Adrenal gland (tissue), 12 donors: ENCODE results near the gene NR2F6. TPM values are rescaled to one million over a fixed set of nuclear protein-coding genes. Genes with fewer than 3 reads are reported as not detected.

Experiments used
- DNase-seq, 7 donors: peaks; one replicate each; pipeline ENCODE4 v3.0.0-alpha.2; 2019 to 2020
- H3K27ac ChIP-seq, 5 donors: fragments of 200-600 bp; sonication (generic) in 4 of 5; 1 replicate in 3 of 5; 2 replicates in 2 of 5; pipeline versions ENCODE4 v1.5.1 to v1.8.0; 2016 to 2020; ENCODE audit warnings: mild to moderate bottlenecking in 1 of 5
- H3K27me3 ChIP-seq: fragments of 200-600 bp; 2 replicates; pipeline ENCODE4 v1.8.0; 2021
- H3K36me3 ChIP-seq, 2 donors: fragments of 200-600 bp; replicated peaks in 1 of 2; 1 replicate in 1 of 2; 2 replicates in 1 of 2; pipeline versions ENCODE4 v1.5.1 to v1.8.0; 2018 to 2022
- H3K4me1 ChIP-seq, 2 donors: fragments of 200-600 bp; replicated peaks in 1 of 2; 1 replicate in 1 of 2; 2 replicates in 1 of 2; pipeline versions ENCODE4 v1.5.1 to v1.8.0; 2018 to 2021
- H3K4me3 ChIP-seq, 4 donors: fragments of 200-600 bp; sonication (generic) in 3 of 4; one replicate each; pipeline ENCODE4 v1.5.1; 2016 to 2018
- H3K9me3 ChIP-seq, 3 donors: fragments of 200-600 bp; sonication (generic) in 1 of 3; replicated peaks in 1 of 3; 1 replicate in 2 of 3; 2 replicates in 1 of 3; pipeline versions ENCODE4 v1.5.1 to v1.8.0; 2016 to 2021
- POLR2A ChIP-seq, 2 donors: fragments of 450-650 bp; IDR thresholded peaks; one replicate each; pipeline ENCODE4 v1.6.1; 2017; ENCODE audit warnings: antibody characterized with exemption in 2 of 2, mild to moderate bottlenecking in 2 of 2, moderate library complexity in 1 of 2
- WGBS, 4 donors: extraction: QIAGEN DNeasy Blood & Tissue Kit in 2 of 4; methylation state at CpG; one replicate each; pipeline versions ENCODE4 v1.1.5 to v1.1.7; 2013 to 2017; 5-methylcytosine and 5-hydroxymethylcytosine counted together
- intact Hi-C, 2 donors: fragments of 100-400 bp; cut with DNase I; formaldehyde crosslinking; loops; one replicate each; pipeline versions ENCODE4 v1.14.1 to v1.15.0; 2022 to 2023
- polyA plus RNA-seq, 3 donors: library from polyadenylated mRNA; stranded (reverse); fragments of 200-250 nt in 2 of 3; fragments of 350-450 nt in 1 of 3; fragmentation: Illumina TruSeq in 1 of 3; extraction: RNeasy Lipid Tissue Mini Kit (QIAGEN cat#74804) in 1 of 3; gene quantifications; one replicate each; pipeline ENCODE4 v1.2.3, GENCODE V29; 2013 to 2014
- total RNA-seq, 9 donors: library from RNA; depleted of rRNA in 4 of 9; stranded (reverse); fragments of >200 nt in 4 of 9; fragments of 120-200 nt in 1 of 9; fragmentation: NEBNext Ultra II Directional in 1 of 9; extraction: Animal tissue kit (Norgen Biotek cat#: 25700) in 1 of 9; gene quantifications; one replicate each; pipeline versions ENCODE4 v1.1.0 to v1.2.4, GENCODE V29; 2013 to 2023
- TF ChIP-seq, protein P1 (sequence below), 6 experiments: fragments of 450-650 bp in 4 of 6; fragments of 200-600 bp in 2 of 6; sonication (generic) in 1 of 6; IDR thresholded peaks; 1 replicate in 5 of 6; 2 replicates in 1 of 6; pipeline versions ENCODE4 v1.5.1 to v1.8.0; 2016 to 2021; ENCODE audit warnings: antibody characterized with exemption in 6 of 6, mild to moderate bottlenecking in 2 of 6, moderate library complexity in 1 of 6
- donor health status: healthy with polysubstance abuse.
- donor health status: Bipolar disorder and iron deficiency.
- donor health status: DM: yes; HTN: yes; CAD: no.
- donor health status: DM: no; HTN: no; CAD: no.
- donor health status: DM: no; HTN: no; CAD: no.
- donor health status: DM: yes; HTN: yes; CAD: no.

Gene NR2F6
- total and polyA plus RNA-seq, 12 donors: 6.6 to 140 (median 39.8) TPM

GRCh38 chr19:17237747-17238706 lies 7.7 kb downstream of the NR2F6 start:
- Histone ChIP-seq H3K9me3 (no peaks in the 10 kb centered on the region), H3K36me3 (peaks cover 0 to 20% of the 10 kb centered on the region in 2 donors), H3K4me1 (peaks cover 21 to 30% of the 10 kb centered on the region in 2 donors), H3K27ac (no peak overlapping the region), H3K4me3 (no peak overlapping the region), H3K27me3 (no peaks in the 10 kb centered on the region)
- intact Hi-C loops: no loop called here
- DNase-seq: no peak
- no peak for TF ChIP-seq POLR2A (IDR thresholded peaks at IDR 0.05)
- TF ChIP-seq, protein P1, sequence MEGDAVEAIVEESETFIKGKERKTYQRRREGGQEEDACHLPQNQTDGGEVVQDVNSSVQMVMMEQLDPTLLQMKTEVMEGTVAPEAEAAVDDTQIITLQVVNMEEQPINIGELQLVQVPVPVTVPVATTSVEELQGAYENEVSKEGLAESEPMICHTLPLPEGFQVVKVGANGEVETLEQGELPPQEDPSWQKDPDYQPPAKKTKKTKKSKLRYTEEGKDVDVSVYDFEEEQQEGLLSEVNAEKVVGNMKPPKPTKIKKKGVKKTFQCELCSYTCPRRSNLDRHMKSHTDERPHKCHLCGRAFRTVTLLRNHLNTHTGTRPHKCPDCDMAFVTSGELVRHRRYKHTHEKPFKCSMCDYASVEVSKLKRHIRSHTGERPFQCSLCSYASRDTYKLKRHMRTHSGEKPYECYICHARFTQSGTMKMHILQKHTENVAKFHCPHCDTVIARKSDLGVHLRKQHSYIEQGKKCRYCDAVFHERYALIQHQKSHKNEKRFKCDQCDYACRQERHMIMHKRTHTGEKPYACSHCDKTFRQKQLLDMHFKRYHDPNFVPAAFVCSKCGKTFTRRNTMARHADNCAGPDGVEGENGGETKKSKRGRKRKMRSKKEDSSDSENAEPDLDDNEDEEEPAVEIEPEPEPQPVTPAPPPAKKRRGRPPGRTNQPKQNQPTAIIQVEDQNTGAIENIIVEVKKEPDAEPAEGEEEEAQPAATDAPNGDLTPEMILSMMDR (IDR thresholded peaks at IDR 0.05): no peak
- 87 to 91% (median 89%) methylated on average over 12 to 13 of the region's 13 CpGs for WGBS, 4 donors

GRCh38 chr19:17236811-17237543 lies 8.7 kb downstream of the NR2F6 start:
- peak overlapping the region in 3 of 5 donors; percentile 19 to 89 (median 68) for H3K27ac ChIP-seq
- peaks cover 21 to 23% of the 10 kb centered on the region in 2 donors for H3K4me1 ChIP-seq
- peaks cover 0 to 30% of the 10 kb centered on the region in 2 donors for H3K36me3 ChIP-seq
- no peak overlapping the region for H3K4me3 ChIP-seq
- H3K9me3 ChIP-seq: no peaks in the 10 kb centered on the region
- intact Hi-C loops: no loop called here
- TF ChIP-seq, protein P1 (IDR thresholded peaks at IDR 0.05): no peak
- TF ChIP-seq POLR2A (IDR thresholded peaks at IDR 0.05): no peak
- WGBS, 4 donors: 85 to 89% (median 86%) methylated on average over 13 to 18 of the region's 18 CpGs
- DNase-seq: no peak
- no peaks in the 10 kb centered on the region for H3K27me3 ChIP-seq

- intact Hi-C loops: no loop called here
- peaks cover 21 to 23% of the 10 kb centered on the region in 2 donors for H3K4me1 ChIP-seq
- 7 to 16% (median 12%) methylated on average over 5 to 25 of the region's 27 CpGs for WGBS, 4 donors
- peak overlapping the region in 2 of 4 donors; percentile 10 to 86 for H3K4me3 ChIP-seq
- peak overlapping the region in 3 of 5 donors; percentile 46 to 89 (median 88) for H3K27ac ChIP-seq
- H3K9me3 ChIP-seq: no peaks in the 10 kb centered on the region
- TF ChIP-seq, protein P1 (IDR thresholded peaks at IDR 0.05): no peak
- TF ChIP-seq POLR2A (IDR thresholded peaks at IDR 0.05): no peak
- H3K36me3 ChIP-seq: peaks cover 0 to 37% of the 10 kb centered on the region in 2 donors
- DNase-seq: peak in 3 of 7 donors; percentile 35 to 42 (median 38)
- H3K27me3 ChIP-seq: no peaks in the 10 kb centered on the region
These were observed 9.5 kb downstream of the NR2F6 start for GRCh38 chr19:17235971-17236777.
